Measurements from ENCODE around the gene FOXL2NB. TPM values are rescaled to one million over a fixed set of nuclear protein-coding genes. Genes with fewer than 3 reads are reported as not detected.

The FOXL2NB gene
- total RNA-seq, 5 donors from 2014 or later (not counting 1 experiment from before 2014, with no cell fraction given), result 0.06 TPM; not detected in 4

- 83% methylated on average over 4 of the region's 5 CpGs for WGBS (ENCODE audit: insufficient coverage)
Observed at GRCh38 chr3:138972941-138973340, 25.9 kb downstream of the FOXL2NB start.

GRCh38 chr3:138974462-138974861 lies 27.4 kb downstream of the FOXL2NB start:
- H3K9me3 ChIP-seq, result no peaks in the 10 kb centered on the region
- no peak for DNase-seq
- H3K36me3 Mint-ChIP-seq, result no peaks in the 10 kb centered on the region
- H3K27me3 ChIP-seq (replicated peaks in 1 of 2; ENCODE audit: control insufficient read depth in 2 of 2, extremely low read depth in 1 of 2, insufficient read depth in 2 of 2, low read length in 1 of 2), result peaks cover 0 to 25% of the 10 kb centered on the region in 2 experiments
- POLR2A ChIA-PET, result no interaction called here
- no peak overlapping the region for H3K27ac ChIP-seq (ENCODE audit: low read length)
- H3K27ac Mint-ChIP-seq, result no peak overlapping the region
- H3K36me3 ChIP-seq (ENCODE audit: control insufficient read depth in 2 of 2, extremely low read depth in 1 of 2, insufficient read depth in 1 of 2, low read length in 1 of 2), result no peaks in the 10 kb centered on the region
- no peak for ATAC-seq (replicated peaks in 1 of 4)
- H3K4me3 ChIP-seq (ENCODE audit: control insufficient read depth in 1 of 2, extremely low read depth in 1 of 2, low read length in 1 of 2), result no peak overlapping the region
- H3K4me1 Mint-ChIP-seq, result no peaks in the 10 kb centered on the region
- no peaks in the 10 kb centered on the region for H3K9me3 Mint-ChIP-seq
- H3K4me3 Mint-ChIP-seq, result no peak overlapping the region
- peaks cover 32 to 37% of the 10 kb centered on the region in 2 donors for H3K27me3 Mint-ChIP-seq
- H3K4me1 ChIP-seq (ENCODE audit: control insufficient read depth in 1 of 2, extremely low read depth in 1 of 2, insufficient read depth in 2 of 2, low read length in 2 of 2), result no peaks in the 10 kb centered on the region
- CTCF ChIA-PET, result interaction anchor here in 1 of 2 donors (0.6 kb wide), 1 partner anchor 375 kb away, joined by 3 read pairs; no protein-coding TSS in a partner anchor
- 86% methylated on average over 3 of the region's 5 CpGs for WGBS (ENCODE audit: insufficient coverage)

More at GRCh38 chr3:138972941-138973340, 25.9 kb downstream of the FOXL2NB start:
- CTCF ChIA-PET, result interaction anchor here in 1 of 2 donors (0.6 kb wide), 1 partner anchor 8 kb away, joined by 3 read pairs; no protein-coding TSS in a partner anchor
- ATAC-seq (replicated peaks in 1 of 4) (no peak), DNase-seq (no peak)
- Mint-ChIP-seq H3K4me3 (no peak overlapping the region), H3K27ac (no peak overlapping the region), H3K9me3 (no peaks in the 10 kb centered on the region), H3K4me1 (no peaks in the 10 kb centered on the region), H3K27me3 (peaks cover 35 to 42% of the 10 kb centered on the region in 2 donors), H3K36me3 (no peaks in the 10 kb centered on the region)
- peaks cover 0 to 27% of the 10 kb centered on the region in 2 experiments for H3K27me3 ChIP-seq (replicated peaks in 1 of 2; ENCODE audit: control insufficient read depth in 2 of 2, extremely low read depth in 1 of 2, insufficient read depth in 2 of 2, low read length in 1 of 2)
- H3K36me3 ChIP-seq (ENCODE audit: control insufficient read depth in 2 of 2, extremely low read depth in 1 of 2, insufficient read depth in 1 of 2, low read length in 1 of 2), result no peaks in the 10 kb centered on the region
- no peak overlapping the region for H3K27ac ChIP-seq (ENCODE audit: low read length)
- POLR2A ChIA-PET, result no interaction called here
- H3K4me3 ChIP-seq (ENCODE audit: control insufficient read depth in 1 of 2, extremely low read depth in 1 of 2, low read length in 1 of 2), result no peak overlapping the region
- H3K4me1 ChIP-seq (ENCODE audit: control insufficient read depth in 1 of 2, extremely low read depth in 1 of 2, insufficient read depth in 2 of 2, low read length in 2 of 2), result no peaks in the 10 kb centered on the region
- no peaks in the 10 kb centered on the region for H3K9me3 ChIP-seq

- Histone ChIP-seq H3K36me3 (ENCODE audit: control insufficient read depth in 2 of 2, extremely low read depth in 1 of 2, insufficient read depth in 1 of 2, low read length in 1 of 2) (no peaks in the 10 kb centered on the region), H3K27ac (ENCODE audit: low read length) (no peak overlapping the region), H3K4me3 (ENCODE audit: control insufficient read depth in 1 of 2, extremely low read depth in 1 of 2, low read length in 1 of 2) (no peak overlapping the region), H3K27me3 (replicated peaks in 1 of 2; ENCODE audit: control insufficient read depth in 2 of 2, extremely low read depth in 1 of 2, insufficient read depth in 2 of 2, low read length in 1 of 2) (peaks cover 0 to 31% of the 10 kb centered on the region in 2 experiments), H3K9me3 (no peaks in the 10 kb centered on the region), H3K4me1 (ENCODE audit: control insufficient read depth in 1 of 2, extremely low read depth in 1 of 2, insufficient read depth in 2 of 2, low read length in 2 of 2) (no peaks in the 10 kb centered on the region)
- no peaks in the 10 kb centered on the region for H3K4me1 Mint-ChIP-seq
- H3K9me3 Mint-ChIP-seq, result no peaks in the 10 kb centered on the region
- ChIA-PET CTCF (no interaction called here), POLR2A (no interaction called here)
- DNase-seq (no peak), ATAC-seq (replicated peaks in 1 of 4) (no peak)
- WGBS (ENCODE audit: insufficient coverage), result 90% methylated on average over 2 of the region's 8 CpGs
- H3K4me3 Mint-ChIP-seq, result no peak overlapping the region
- H3K36me3 Mint-ChIP-seq, result no peaks in the 10 kb centered on the region
- peaks cover 31 to 34% of the 10 kb centered on the region in 2 donors for H3K27me3 Mint-ChIP-seq
- H3K27ac Mint-ChIP-seq, result no peak overlapping the region
Observed at GRCh38 chr3:138975351-138975750, 28.3 kb downstream of the FOXL2NB start.

GRCh38 chr3:138976047-138976446 lies 29.0 kb downstream of the FOXL2NB start:
- no peak overlapping the region for H3K27ac Mint-ChIP-seq
- no peak for ATAC-seq (replicated peaks in 1 of 4)
- Histone ChIP-seq H3K27me3 (replicated peaks in 1 of 2; ENCODE audit: control insufficient read depth in 2 of 2, extremely low read depth in 1 of 2, insufficient read depth in 2 of 2, low read length in 1 of 2) (peaks cover 0 to 30% of the 10 kb centered on the region in 2 experiments), H3K36me3 (ENCODE audit: control insufficient read depth in 2 of 2, extremely low read depth in 1 of 2, insufficient read depth in 1 of 2, low read length in 1 of 2) (no peaks in the 10 kb centered on the region), H3K27ac (ENCODE audit: low read length) (no peak overlapping the region), H3K9me3 (no peaks in the 10 kb centered on the region), H3K4me1 (ENCODE audit: control insufficient read depth in 1 of 2, extremely low read depth in 1 of 2, insufficient read depth in 2 of 2, low read length in 2 of 2) (no peaks in the 10 kb centered on the region), H3K4me3 (ENCODE audit: control insufficient read depth in 1 of 2, extremely low read depth in 1 of 2, low read length in 1 of 2) (no peak overlapping the region)
- peaks cover 30 to 32% of the 10 kb centered on the region in 2 donors for H3K27me3 Mint-ChIP-seq
- no peaks in the 10 kb centered on the region for H3K36me3 Mint-ChIP-seq
- POLR2A ChIA-PET, result no interaction called here
- DNase-seq, result no peak
- H3K4me1 Mint-ChIP-seq, result no peaks in the 10 kb centered on the region
- CTCF ChIA-PET, result no interaction called here
- H3K9me3 Mint-ChIP-seq, result no peaks in the 10 kb centered on the region
- H3K4me3 Mint-ChIP-seq, result no peak overlapping the region

- no peak overlapping the region for H3K4me3 ChIP-seq (ENCODE audit: control insufficient read depth in 1 of 2, extremely low read depth in 1 of 2, low read length in 1 of 2)
- no peaks in the 10 kb centered on the region for H3K9me3 ChIP-seq
- ATAC-seq (replicated peaks in 1 of 4) (no peak), DNase-seq (no peak)
- peaks cover 0 to 15% of the 10 kb centered on the region in 2 experiments for H3K27me3 ChIP-seq (replicated peaks in 1 of 2; ENCODE audit: control insufficient read depth in 2 of 2, extremely low read depth in 1 of 2, insufficient read depth in 2 of 2, low read length in 1 of 2)
- no peaks in the 10 kb centered on the region for H3K4me1 ChIP-seq (ENCODE audit: control insufficient read depth in 1 of 2, extremely low read depth in 1 of 2, insufficient read depth in 2 of 2, low read length in 2 of 2)
- no peak overlapping the region for H3K27ac Mint-ChIP-seq
- no peak overlapping the region for H3K4me3 Mint-ChIP-seq
- peaks cover 9 to 30% of the 10 kb centered on the region in 2 donors for H3K27me3 Mint-ChIP-seq
- no peaks in the 10 kb centered on the region for H3K4me1 Mint-ChIP-seq
- CTCF ChIA-PET, result no interaction called here
- no peaks in the 10 kb centered on the region for H3K9me3 Mint-ChIP-seq
- POLR2A ChIA-PET, result no interaction called here
- H3K27ac ChIP-seq (ENCODE audit: low read length), result no peak overlapping the region
- 0% methylated on average over 1 of the region's 3 CpGs for WGBS (ENCODE audit: insufficient coverage)
- no peaks in the 10 kb centered on the region for H3K36me3 Mint-ChIP-seq
- H3K36me3 ChIP-seq (ENCODE audit: control insufficient read depth in 2 of 2, extremely low read depth in 1 of 2, insufficient read depth in 1 of 2, low read length in 1 of 2), result no peaks in the 10 kb centered on the region
Observed at GRCh38 chr3:138984816-138985215, 37.8 kb downstream of the FOXL2NB start.

GRCh38 chr3:138985932-138986331 lies 38.9 kb downstream of the FOXL2NB start:
- Histone ChIP-seq H3K27me3 (replicated peaks in 1 of 2; ENCODE audit: control insufficient read depth in 2 of 2, extremely low read depth in 1 of 2, insufficient read depth in 2 of 2, low read length in 1 of 2) (peaks cover 0 to 11% of the 10 kb centered on the region in 2 experiments), H3K36me3 (ENCODE audit: control insufficient read depth in 2 of 2, extremely low read depth in 1 of 2, insufficient read depth in 1 of 2, low read length in 1 of 2) (no peaks in the 10 kb centered on the region), H3K9me3 (no peaks in the 10 kb centered on the region), H3K27ac (ENCODE audit: low read length) (no peak overlapping the region), H3K4me1 (ENCODE audit: control insufficient read depth in 1 of 2, extremely low read depth in 1 of 2, insufficient read depth in 2 of 2, low read length in 2 of 2) (no peaks in the 10 kb centered on the region), H3K4me3 (ENCODE audit: control insufficient read depth in 1 of 2, extremely low read depth in 1 of 2, low read length in 1 of 2) (no peak overlapping the region)
- no peak overlapping the region for H3K4me3 Mint-ChIP-seq
- DNase-seq (no peak), ATAC-seq (replicated peaks in 1 of 4) (no peak)
- H3K27me3 Mint-ChIP-seq, result peaks cover 7 to 24% of the 10 kb centered on the region in 2 donors
- CTCF ChIA-PET, result no interaction called here
- no peaks in the 10 kb centered on the region for H3K4me1 Mint-ChIP-seq
- no peaks in the 10 kb centered on the region for H3K9me3 Mint-ChIP-seq
- no peak overlapping the region for H3K27ac Mint-ChIP-seq
- POLR2A ChIA-PET, result no interaction called here
- H3K36me3 Mint-ChIP-seq, result no peaks in the 10 kb centered on the region
- WGBS (ENCODE audit: insufficient coverage), result 80% methylated on average over 1 of the region's 4 CpGs

GRCh38 chr3:138987181-138987580 lies 40.2 kb downstream of the FOXL2NB start:
- Mint-ChIP-seq H3K4me1 (no peaks in the 10 kb centered on the region), H3K27ac (no peak overlapping the region), H3K9me3 (no peaks in the 10 kb centered on the region), H3K4me3 (no peak overlapping the region), H3K27me3 (peaks cover 3 to 24% of the 10 kb centered on the region in 2 donors), H3K36me3 (no peaks in the 10 kb centered on the region)
- no CpG with 5 or more reads among the region's 2 CpGs for WGBS (ENCODE audit: insufficient coverage)
- peaks cover 0 to 9% of the 10 kb centered on the region in 2 experiments for H3K27me3 ChIP-seq (replicated peaks in 1 of 2; ENCODE audit: control insufficient read depth in 2 of 2, extremely low read depth in 1 of 2, insufficient read depth in 2 of 2, low read length in 1 of 2)
- H3K27ac ChIP-seq (ENCODE audit: low read length), result no peak overlapping the region
- H3K4me3 ChIP-seq (ENCODE audit: control insufficient read depth in 1 of 2, extremely low read depth in 1 of 2, low read length in 1 of 2), result no peak overlapping the region
- H3K4me1 ChIP-seq (ENCODE audit: control insufficient read depth in 1 of 2, extremely low read depth in 1 of 2, insufficient read depth in 2 of 2, low read length in 2 of 2), result no peaks in the 10 kb centered on the region
- no peaks in the 10 kb centered on the region for H3K36me3 ChIP-seq (ENCODE audit: control insufficient read depth in 2 of 2, extremely low read depth in 1 of 2, insufficient read depth in 1 of 2, low read length in 1 of 2)
- ATAC-seq (replicated peaks in 1 of 4) (no peak), DNase-seq (no peak)
- ChIA-PET CTCF (no interaction called here), POLR2A (no interaction called here)
- H3K9me3 ChIP-seq, result no peaks in the 10 kb centered on the region
